ENCODE measurements around the gene SCN5A. TPM values are rescaled to one million over a fixed set of nuclear protein-coding genes. Genes with fewer than 3 reads are reported as not detected.

Gene SCN5A
- total and polyA plus RNA-seq, 2 of the 4 experiments (the other 2 are of a cell fraction) = 1.9 to 2.0 TPM

GRCh38 chr3:38510631-38511030 lies 138.9 kb downstream of the SCN5A start:
- H3K36me3 ChIP-seq (ENCODE audit: control insufficient read depth, insufficient read depth, low read length) = peaks cover 15% of the 10 kb centered on the region
- no peak overlapping the region for H3K27ac ChIP-seq (ENCODE audit: insufficient read depth, low read length)
- ChIA-PET POLR2A (ENCODE audit: unreplicated experiment) (no interaction called here), CTCF (interaction anchor here (0.5 to 1.8 kb wide), 3 partner anchors 9 to 1132 kb away, joined by 3 to 5 read pairs (median 4); no protein-coding TSS in a partner anchor)
- H3K4ac ChIP-seq (ENCODE audit: low read depth, low read length) = no peak overlapping the region
- H3K79me1 ChIP-seq (ENCODE audit: low read depth in 1 of 2, low read length in 2 of 2) = no peaks in the 10 kb centered on the region
- H2AK5ac ChIP-seq (ENCODE audit: low read depth, low read length) = no peak overlapping the region
- H2AFZ ChIP-seq (replicated peaks; ENCODE audit: low read length, poor library complexity) = no peak overlapping the region
- H3K9me3 ChIP-seq (ENCODE audit: control insufficient read depth, insufficient read depth, low read length) = no peaks in the 10 kb centered on the region
- no peak overlapping the region for H3K18ac ChIP-seq (ENCODE audit: low read depth, low read length)
- no peak for TF ChIP-seq CEBPB (IDR thresholded peaks at IDR 0.05; ENCODE audit: low read depth, low read length)
- no peak for TF ChIP-seq USF2 (IDR thresholded peaks at IDR 0.05; ENCODE audit: low read depth, low read length)
- no peak for TF ChIP-seq RAD21 (IDR thresholded peaks at IDR 0.05; ENCODE audit: low read length)
- TF ChIP-seq FOS (IDR thresholded peaks at IDR 0.05; ENCODE audit: low read depth, low read length) = no peak
- TF ChIP-seq MAFK (IDR thresholded peaks at IDR 0.05; ENCODE audit: low read depth, low read length) = no peak
- no peak for TF ChIP-seq BHLHE40 (IDR thresholded peaks at IDR 0.05; ENCODE audit: low read depth, low read length)
- no peak for TF ChIP-seq MAZ (IDR thresholded peaks at IDR 0.05; ENCODE audit: borderline replicate concordance, low read depth, low read length)
- no peak for TF ChIP-seq MXI1 (IDR thresholded peaks at IDR 0.05; ENCODE audit: borderline replicate concordance, low read depth, low read length)
- no peak for TF ChIP-seq ELK1 (IDR thresholded peaks at IDR 0.05; ENCODE audit: borderline replicate concordance, low read depth, low read length)
- TF ChIP-seq RCOR1 (IDR thresholded peaks at IDR 0.05; ENCODE audit: insufficient replicate concordance, low read length) = no peak
- no peak for TF ChIP-seq CTCF (conservative IDR thresholded peaks at IDR 0.05; ENCODE audit: low read depth, low read length)
- H3K4me2 ChIP-seq (ENCODE audit: low read depth, low read length) = no peak overlapping the region
- intact Hi-C loops (cut with micrococcal nuclease) (no loop called here), in situ Hi-C loops (cut with MboI; ENCODE audit: low sequenced_read_pairs) (no loop called here), dilution Hi-C loops (cut with HindIII; ENCODE audit: low sequenced_read_pairs, unreplicated experiment) (no loop called here)
- BruUV-seq (replicated peaks) = no TSS peak
- no peak for ATAC-seq (ENCODE audit: low read depth)
- H3K9ac ChIP-seq (ENCODE audit: low read depth, low read length) = no peak overlapping the region
- no peak overlapping the region for H2BK120ac ChIP-seq (ENCODE audit: low read depth, low read length)
- no peak overlapping the region for H4K5ac ChIP-seq (ENCODE audit: low read depth, low read length)
- no peak overlapping the region for H4K91ac ChIP-seq (ENCODE audit: insufficient read depth, low read depth, low read length)
- no peaks in the 10 kb centered on the region for H4K20me1 ChIP-seq (ENCODE audit: insufficient read depth, low read length)
- no peak for DNase-seq
- H3K4me1 ChIP-seq (ENCODE audit: control insufficient read depth, insufficient read depth, low read length) = no peaks in the 10 kb centered on the region
- no peak overlapping the region for H4K8ac ChIP-seq (ENCODE audit: low read depth in 2 of 2, low read length in 2 of 2)
- no peak overlapping the region for H2BK20ac ChIP-seq (ENCODE audit: low read depth, low read length)
- H3K27me3 ChIP-seq (ENCODE audit: control insufficient read depth, insufficient read depth, low read length) = no peaks in the 10 kb centered on the region
- H3K4me3 ChIP-seq (ENCODE audit: insufficient read depth, low read depth, low read length) = no peak overlapping the region
- no peak overlapping the region for H2AK9ac ChIP-seq (replicated peaks; ENCODE audit: low read depth, low read length, poor library complexity)
- no peak overlapping the region for H3K56ac ChIP-seq (ENCODE audit: extremely low read depth, insufficient read depth, low read length)
- no peaks in the 10 kb centered on the region for H3K9me1 ChIP-seq (ENCODE audit: insufficient read depth, low read length)
- no peak overlapping the region for H3K23ac ChIP-seq (ENCODE audit: low read depth, low read length)
- H3K14ac ChIP-seq (replicated peaks; ENCODE audit: low read depth, low read length) = no peak overlapping the region
- H2BK5ac ChIP-seq (ENCODE audit: low read depth, low read length, poor library complexity, severe bottlenecking) = no peak overlapping the region
- no peak overlapping the region for H2BK15ac ChIP-seq (ENCODE audit: low read depth, low read length)

All from IMR-90 (cell line).